Left colon (tissue), 2 donors: Measurements from ENCODE around the gene ADPRS. TPM values are rescaled to one million over a fixed set of nuclear protein-coding genes. Genes with fewer than 3 reads are reported as not detected.

Source experiments
- total RNA-seq, 2 donors: library from RNA; stranded (reverse); fragmentation: NEBNext Ultra II Directional; extraction: Animal tissue kit (Norgen Biotek cat#: 25700); gene quantifications; one replicate each; pipeline ENCODE4 v1.2.1, GENCODE V29; 2021
- donor health status: DM: no; HTN: no; CAD: no.
- donor health status: DM: yes; HTN: yes; CAD: no.

The ADPRS gene
- total RNA-seq, 2 donors from 2014 or later, result 22.2 to 22.3 TPM

Other genes starting within 250 kb of the ADPRS start
- 10 to 100 TPM; 23.7 to 25.1 TPM for gene AGO1, start 205.7 kb upstream of the ADPRS start, total RNA-seq
- 10 to 100 TPM; 17.8 to 19.7 TPM for gene AGO3, start 157.8 kb upstream of the ADPRS start, total RNA-seq
- gene TEKT2, start 4.8 kb upstream of the ADPRS start, total RNA-seq, result not detected
- gene COL8A2, start 36.3 kb downstream of the ADPRS start, total RNA-seq, result 1 to 10 TPM in 1 of 2 donors, under 1 TPM in 1; 0.55 to 1.8 TPM
- gene TRAPPC3, start 60.6 kb downstream of the ADPRS start, total RNA-seq, result 10 to 100 TPM; 62.4 to 63.0 TPM
- gene MAP7D1, start 67.3 kb downstream of the ADPRS start, total RNA-seq, result 10 to 100 TPM; 38.3 to 62.5 TPM
- 10 to 100 TPM; 78.7 to 79.7 TPM for gene THRAP3, start 135.6 kb downstream of the ADPRS start, total RNA-seq
- 10 to 100 TPM; 14.6 to 30.6 TPM for gene SH3D21, start 217.5 kb downstream of the ADPRS start, total RNA-seq
- 1 to 10 TPM; 2.9 to 8.9 TPM for gene EVA1B, start 234.8 kb downstream of the ADPRS start, total RNA-seq